Spinal cord (tissue), 10 donors: ENCODE data around the gene CPS1. TPM values are rescaled to one million over a fixed set of nuclear protein-coding genes. Genes with fewer than 3 reads are reported as not detected.

Source experiments
- DNase-seq, 6 donors: peaks; one replicate each; pipeline versions ENCODE4 v3.0.0 to v3.0.0-alpha.2; 2013 to 2015; ENCODE audit warnings: low spot score in 6 of 6, low read depth in 4 of 6
- H3K27ac ChIP-seq: one replicate; pipeline ENCODE4 v1.5.1; 2013; ENCODE audit warnings: low read depth, low read length, control low read depth
- H3K27me3 ChIP-seq: one replicate; pipeline ENCODE4 v1.6.1; 2013; ENCODE audit warnings: low read length; ENCODE audit not compliant: control insufficient read depth, insufficient read depth
- H3K36me3 ChIP-seq: one replicate; pipeline ENCODE4 v1.6.1; 2013; ENCODE audit warnings: low read length; ENCODE audit not compliant: control insufficient read depth, insufficient read depth
- H3K4me1 ChIP-seq: one replicate; pipeline ENCODE4 v1.6.1; 2013; ENCODE audit warnings: low read length; ENCODE audit not compliant: control insufficient read depth, insufficient read depth
- H3K4me3 ChIP-seq: one replicate; pipeline ENCODE4 v1.5.1; 2013; ENCODE audit warnings: low read depth, low read length, control low read depth
- H3K9me3 ChIP-seq: one replicate; pipeline ENCODE4 v1.6.1; 2013; ENCODE audit warnings: low read length; ENCODE audit not compliant: control insufficient read depth, insufficient read depth
- WGBS: methylation state at CpG from one replicate; pipeline ENCODE4 v1.1.5; 2013; ENCODE audit warnings: missing lambda C conversion rate; ENCODE audit not compliant: insufficient coverage; 5-methylcytosine and 5-hydroxymethylcytosine counted together
- long read RNA-seq, 4 donors: transcript quantifications; one replicate each; lab custom pipeline, GENCODE V29; 2026
- polyA plus RNA-seq, 2 donors: library from polyadenylated mRNA; unstranded; fragments of 120-200 nt; gene quantifications; one replicate each; pipeline ENCODE4 v1.2.1, GENCODE V29; 2013; ENCODE audit not compliant: insufficient read length in 2 of 2
- total RNA-seq, 2 donors: library from RNA; depleted of rRNA in 1 of 2; stranded (reverse); fragments of 120-200 nt in 1 of 2; fragments of >200 nt in 1 of 2; gene quantifications; one replicate each; pipeline versions ENCODE4 v1.2.3 to v1.2.4, GENCODE V29; 2013 to 2014
- donor health status: healthy.

CPS1 gene
- total RNA-seq (10 to 100 TPM in 1 of 2 donors, 1 to 10 TPM in 1; 8.3 to 15.6 TPM), polyA plus RNA-seq (1 to 10 TPM; 3.0 to 3.2 TPM)
- long read RNA-seq, donor 1, result 0 reads
- long read RNA-seq, donor 2, result 0 reads
- long read RNA-seq, donor 3, result 0 reads
- long read RNA-seq, donor 4, result 0 reads

DNA sequence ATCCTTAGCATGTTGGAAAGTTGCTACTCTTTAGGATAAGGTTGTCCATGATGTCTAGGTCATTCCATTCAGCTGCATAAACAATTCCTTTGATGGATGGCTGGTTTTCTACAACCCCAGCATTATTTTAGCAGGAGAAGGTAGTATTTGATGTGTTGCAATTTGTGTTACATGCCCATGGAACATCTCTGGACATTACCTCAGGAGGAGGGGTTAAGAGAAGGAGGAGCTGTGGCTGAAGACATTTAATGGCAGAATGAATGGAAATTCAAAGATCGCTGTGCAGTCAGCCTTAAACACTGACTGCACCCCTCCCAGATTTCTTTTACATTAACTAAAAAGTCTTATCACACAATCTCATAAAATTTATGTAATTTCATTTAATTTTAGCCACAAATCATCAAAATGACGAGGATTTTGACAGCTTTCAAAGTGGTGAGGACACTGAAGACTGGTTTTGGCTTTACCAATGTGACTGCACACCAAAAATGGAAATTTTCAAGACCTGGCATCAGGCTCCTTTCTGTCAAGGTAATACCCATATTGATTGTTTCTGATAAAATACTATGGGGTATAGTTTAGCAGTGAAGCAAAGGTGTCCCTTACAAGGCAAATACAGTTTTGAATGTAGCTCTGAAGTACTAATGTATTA, at the start of gene CPS1:
Gene CPS1 (plus strand): TSS at position 271 of the 652 bp plus-strand sequence. CDS start 135 bp downstream, at position 406.
- no peak for DNase-seq
- H3K9me3 ChIP-seq, result no peaks in the 10 kb centered on the region
- H3K4me1 ChIP-seq, result no peaks in the 10 kb centered on the region
- no peaks in the 10 kb centered on the region for H3K27me3 ChIP-seq
- no peaks in the 10 kb centered on the region for H3K36me3 ChIP-seq
- WGBS, result no CpG with 5 or more reads among the region's 2 CpGs
- H3K4me3 ChIP-seq, result no peak within 1 kb of the TSS
- no peak within 1 kb of the TSS for H3K27ac ChIP-seq

DNA sequence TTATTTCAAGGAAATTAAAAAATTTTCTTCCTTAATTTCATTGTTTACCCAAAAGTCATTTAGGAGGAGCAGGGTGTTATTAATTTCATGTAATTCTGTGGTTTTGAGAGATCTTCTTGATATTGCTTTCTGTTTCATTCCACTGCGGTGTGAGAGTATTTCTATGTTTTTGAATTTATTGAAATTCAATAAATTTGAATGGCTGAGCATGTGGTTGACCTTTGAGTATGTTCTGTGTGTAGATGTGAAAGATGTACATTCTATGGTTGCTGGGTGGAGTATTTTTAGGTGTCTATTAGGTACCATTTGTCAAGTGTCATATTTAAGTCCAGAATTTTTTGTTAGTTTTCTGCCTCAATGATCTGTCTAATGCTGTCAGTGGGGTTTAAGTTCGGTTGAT, 40.5 kb upstream of the CPS1 start:
- H3K4me1 ChIP-seq, result no peaks in the 10 kb centered on the region
- no peaks in the 10 kb centered on the region for H3K27me3 ChIP-seq
- WGBS, result no CpG with 5 or more reads among the region's 2 CpGs
- no peak overlapping the region for H3K4me3 ChIP-seq
- no peak overlapping the region for H3K27ac ChIP-seq
- no peak for DNase-seq
- peaks cover 2% of the 10 kb centered on the region for H3K9me3 ChIP-seq
- no peaks in the 10 kb centered on the region for H3K36me3 ChIP-seq

DNA sequence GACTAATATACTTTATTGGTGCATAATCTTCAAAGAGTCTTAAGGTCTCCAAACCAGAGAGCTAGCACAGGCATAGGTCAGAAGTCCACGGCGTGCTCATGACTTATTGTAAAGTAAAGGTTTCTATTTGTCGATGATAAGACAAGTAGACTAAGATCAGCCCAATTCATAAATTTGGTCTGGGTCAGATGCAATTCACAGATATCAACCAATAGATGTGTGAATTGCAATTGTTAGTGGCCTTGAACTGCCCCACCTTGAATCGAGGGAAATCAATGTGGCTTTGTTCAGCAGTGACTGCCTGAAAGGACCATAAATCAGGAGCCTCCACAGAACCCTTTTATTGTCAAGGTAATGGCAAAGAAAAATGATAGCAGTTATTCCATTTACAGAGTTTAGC, 39.1 kb upstream of the CPS1 start:
- no peaks in the 10 kb centered on the region for H3K4me1 ChIP-seq
- no CpG with 5 or more reads among the region's 4 CpGs for WGBS
- H3K27me3 ChIP-seq, result no peaks in the 10 kb centered on the region
- DNase-seq, result no peak
- no peaks in the 10 kb centered on the region for H3K36me3 ChIP-seq
- H3K4me3 ChIP-seq, result no peak overlapping the region
- no peak overlapping the region for H3K27ac ChIP-seq
- peaks cover 2% of the 10 kb centered on the region for H3K9me3 ChIP-seq

DNA sequence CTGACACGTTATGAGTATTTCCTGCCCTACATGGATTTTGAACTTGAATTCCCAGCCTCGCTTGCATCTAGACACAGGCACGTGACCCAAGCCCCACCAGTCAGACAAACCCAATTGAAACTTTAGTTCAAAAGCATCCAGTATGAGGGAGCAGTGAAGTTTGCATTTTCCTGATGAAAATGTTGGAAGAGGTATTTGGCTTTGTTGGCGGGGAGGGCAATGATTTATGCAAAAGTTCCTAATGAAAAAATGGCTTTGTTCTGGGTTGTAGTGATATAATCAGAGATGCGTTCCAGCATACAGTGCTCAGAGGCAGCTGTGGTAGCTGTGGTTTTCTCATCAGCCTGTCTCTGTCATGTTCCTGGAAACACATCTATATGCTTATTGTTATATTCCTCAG, 36.8 kb upstream of the CPS1 start:
- Histone ChIP-seq H3K27me3 (no peaks in the 10 kb centered on the region), H3K36me3 (no peaks in the 10 kb centered on the region), H3K27ac (no peak overlapping the region), H3K4me1 (no peaks in the 10 kb centered on the region), H3K9me3 (no peaks in the 10 kb centered on the region), H3K4me3 (no peak overlapping the region)
- DNase-seq, result no peak
- 90% methylated on average over 2 of the region's 5 CpGs for WGBS

DNA sequence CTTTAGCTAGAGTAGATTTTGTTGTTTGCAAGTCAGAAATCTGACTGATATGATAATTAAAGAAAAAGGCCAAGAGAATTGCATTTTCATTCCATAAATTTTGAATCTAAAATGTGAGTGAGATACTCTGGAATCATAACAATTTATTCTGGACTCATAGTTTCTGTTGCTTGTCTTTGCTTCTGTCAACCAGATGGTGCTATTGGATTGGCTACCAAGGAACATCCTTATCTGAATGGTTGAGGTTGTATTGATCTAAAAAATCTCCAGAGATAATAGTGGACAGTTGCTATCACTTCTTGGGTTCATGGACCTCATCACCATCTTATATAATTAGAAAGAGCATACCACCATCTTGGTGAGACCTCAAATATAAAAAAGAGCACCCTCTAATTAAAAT, 34.0 kb upstream of the CPS1 start:
- Histone ChIP-seq H3K4me1 (no peaks in the 10 kb centered on the region), H3K27ac (no peak overlapping the region), H3K9me3 (no peaks in the 10 kb centered on the region), H3K36me3 (no peaks in the 10 kb centered on the region), H3K27me3 (no peaks in the 10 kb centered on the region), H3K4me3 (no peak overlapping the region)
- no peak for DNase-seq

DNA sequence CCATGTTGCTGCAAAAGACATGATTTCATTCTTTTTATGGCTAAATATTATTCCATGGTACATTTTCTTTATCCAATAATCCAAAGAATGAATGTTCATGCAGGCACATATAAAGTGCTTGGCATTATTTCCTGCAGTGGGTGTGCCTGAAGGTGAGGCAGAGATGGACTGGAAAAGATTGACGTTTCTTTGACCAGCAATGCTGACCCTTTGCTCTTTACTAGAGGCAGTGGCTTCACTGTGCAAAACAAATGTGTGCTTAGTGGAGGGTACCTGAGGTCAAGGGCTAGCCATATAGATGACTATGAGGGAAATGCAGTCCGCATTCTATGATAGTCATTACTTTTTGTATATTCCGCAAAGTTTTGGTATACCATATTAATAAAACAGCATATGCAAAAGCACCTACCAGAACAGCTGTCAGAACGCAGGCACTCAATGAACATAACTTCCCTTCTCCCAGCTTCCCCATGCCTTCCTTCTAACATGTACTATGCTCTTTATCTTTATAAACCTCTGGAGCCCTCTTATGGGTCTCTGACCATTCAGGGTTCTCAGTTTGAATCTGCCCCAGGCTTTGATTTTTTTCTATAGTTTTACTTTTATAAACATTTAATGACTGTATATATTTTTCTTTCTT, 32.6 kb upstream of the CPS1 start:
- Histone ChIP-seq H3K36me3 (no peaks in the 10 kb centered on the region), H3K27me3 (no peaks in the 10 kb centered on the region), H3K9me3 (no peaks in the 10 kb centered on the region), H3K4me3 (no peak overlapping the region), H3K27ac (no peak overlapping the region), H3K4me1 (no peaks in the 10 kb centered on the region)
- no peak for DNase-seq
- 93% methylated on average over 2 of the region's 4 CpGs for WGBS

DNA sequence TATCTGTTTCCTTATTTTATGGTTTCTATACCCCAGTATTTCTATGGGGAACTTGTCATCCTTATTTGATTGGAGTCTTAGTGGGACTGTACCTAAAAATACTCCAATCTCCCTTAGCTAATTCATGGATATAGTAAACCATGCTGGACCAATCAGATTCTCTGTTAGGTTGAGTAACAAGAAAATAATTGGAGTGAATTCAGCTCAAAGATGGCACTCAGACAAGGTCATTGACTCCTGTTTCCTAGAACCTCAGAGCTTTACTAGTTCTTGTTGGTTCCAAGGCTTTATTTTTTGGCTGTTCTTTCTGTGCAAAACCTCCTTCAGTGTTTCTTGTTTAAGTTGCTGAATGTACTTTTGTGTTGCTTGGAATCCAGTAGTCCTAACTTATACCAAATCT, 31.9 kb upstream of the CPS1 start:
- H3K27me3 ChIP-seq, result no peaks in the 10 kb centered on the region
- no peaks in the 10 kb centered on the region for H3K4me1 ChIP-seq
- DNase-seq, result no peak

DNA sequence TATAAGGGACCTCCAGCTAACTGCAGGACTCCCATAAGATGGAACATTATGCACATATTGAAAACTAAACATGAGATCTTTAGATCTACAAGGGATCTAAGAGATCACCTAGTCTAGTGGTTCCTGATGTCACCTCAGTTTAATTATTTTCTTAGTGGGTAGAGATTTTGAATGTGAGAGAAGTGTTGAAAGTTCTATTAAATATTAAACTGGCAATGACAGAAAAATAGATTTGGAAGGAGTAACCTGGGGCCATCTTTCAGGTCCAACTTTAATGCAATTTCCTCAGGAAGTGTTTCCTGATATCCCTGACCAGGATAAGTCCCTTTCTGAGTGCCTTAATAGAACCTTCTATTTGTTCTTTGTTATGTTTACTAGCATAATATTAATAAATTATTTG, 29.1 kb upstream of the CPS1 start:
- Histone ChIP-seq H3K4me1 (no peaks in the 10 kb centered on the region), H3K36me3 (no peaks in the 10 kb centered on the region), H3K4me3 (no peak overlapping the region)

More for the DNA sequence above, 31.9 kb upstream of the CPS1 start:
- Histone ChIP-seq H3K36me3 (no peaks in the 10 kb centered on the region), H3K27ac (no peak overlapping the region), H3K9me3 (no peaks in the 10 kb centered on the region), H3K4me3 (no peak overlapping the region)

DNA sequence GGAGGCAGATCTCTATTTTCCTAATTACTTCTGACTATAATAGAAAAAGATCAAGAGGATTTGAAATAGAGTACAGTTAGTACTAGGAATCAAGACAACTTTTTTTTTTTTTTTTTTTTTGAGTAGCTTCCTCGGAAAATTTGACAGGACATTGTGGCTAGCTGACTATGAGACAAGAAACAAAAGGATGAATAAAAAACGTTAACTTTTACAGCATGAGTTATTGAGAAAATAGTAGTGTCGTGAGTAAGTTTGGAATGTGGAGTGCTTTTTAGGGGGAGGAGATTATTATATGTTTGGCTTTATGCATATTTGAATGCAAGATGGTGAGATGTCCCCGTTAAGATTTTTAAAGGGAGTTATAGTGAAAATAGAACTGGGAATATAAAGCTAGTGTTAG, 27.7 kb upstream of the CPS1 start:
- no peaks in the 10 kb centered on the region for H3K27me3 ChIP-seq
- no peak overlapping the region for H3K27ac ChIP-seq
- H3K36me3 ChIP-seq, result no peaks in the 10 kb centered on the region
- no peak for DNase-seq
- H3K4me3 ChIP-seq, result no peak overlapping the region
- 81% methylated on average over 2 of the region's 4 CpGs for WGBS
- H3K4me1 ChIP-seq, result no peaks in the 10 kb centered on the region
- H3K9me3 ChIP-seq, result no peaks in the 10 kb centered on the region

More for the DNA sequence above, 29.1 kb upstream of the CPS1 start:
- no peak for DNase-seq
- Histone ChIP-seq H3K27ac (no peak overlapping the region), H3K9me3 (no peaks in the 10 kb centered on the region), H3K27me3 (no peaks in the 10 kb centered on the region)

DNA sequence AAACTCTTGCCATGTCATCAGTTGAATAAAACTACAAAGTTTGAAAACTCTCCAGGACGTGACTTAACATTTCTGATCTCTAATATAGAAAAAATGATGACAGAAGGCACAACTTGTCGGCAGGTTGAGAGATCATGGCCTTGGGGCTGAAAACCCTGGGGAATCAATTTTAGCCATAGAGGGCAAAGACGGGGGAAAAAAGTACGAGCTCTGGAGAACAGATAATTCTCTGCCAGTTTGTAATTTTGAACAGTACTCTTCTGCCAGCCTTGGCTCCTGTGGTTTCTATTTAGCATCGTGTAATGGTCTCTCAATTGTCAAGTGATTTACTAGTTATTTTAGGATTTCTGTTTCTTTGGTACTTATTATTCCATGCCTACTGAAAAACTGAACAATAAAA, 25.3 kb upstream of the CPS1 start:
- WGBS, result 71% methylated on average over 3 of the region's 5 CpGs
- H3K36me3 ChIP-seq, result no peaks in the 10 kb centered on the region
- no peak overlapping the region for H3K27ac ChIP-seq
- no peaks in the 10 kb centered on the region for H3K9me3 ChIP-seq
- H3K4me1 ChIP-seq, result no peaks in the 10 kb centered on the region
- DNase-seq, result no peak
- no peak overlapping the region for H3K4me3 ChIP-seq
- no peaks in the 10 kb centered on the region for H3K27me3 ChIP-seq
